NB4 (cell line): ENCODE results near the gene CTNNA2.

Experiments
- DNase-seq: peaks from one replicate; pipeline ENCODE4 v3.0.0; 2010; ENCODE audit warnings: low read depth
- H3K4me3 ChIP-seq: one replicate; pipeline ENCODE4 v1.5.1; 2011; ENCODE audit warnings: mild to moderate bottlenecking, low read depth, low read length, moderate library complexity
- MYC ChIP-seq: IDR thresholded peaks from 2 replicates; pipeline ENCODE4 v1.6.1; 2011; ENCODE audit warnings: low read depth, low read length
- POLR2A ChIP-seq: IDR thresholded peaks from 2 replicates; pipeline ENCODE4 v1.6.1; 2011; ENCODE audit warnings: mild to moderate bottlenecking; ENCODE audit not compliant: insufficient read length; ENCODE audit errors: extremely low read depth
- TF ChIP-seq, protein P1 (sequence below): IDR thresholded peaks from 2 replicates; pipeline ENCODE4 v1.6.1; 2011; ENCODE audit warnings: low read depth, low read length
- TF ChIP-seq, protein P2 (sequence below): IDR thresholded peaks from one replicate; pipeline ENCODE4 v1.5.1; 2012; ENCODE audit warnings: low read depth, low read length

Gene CTNNA2

DNA sequence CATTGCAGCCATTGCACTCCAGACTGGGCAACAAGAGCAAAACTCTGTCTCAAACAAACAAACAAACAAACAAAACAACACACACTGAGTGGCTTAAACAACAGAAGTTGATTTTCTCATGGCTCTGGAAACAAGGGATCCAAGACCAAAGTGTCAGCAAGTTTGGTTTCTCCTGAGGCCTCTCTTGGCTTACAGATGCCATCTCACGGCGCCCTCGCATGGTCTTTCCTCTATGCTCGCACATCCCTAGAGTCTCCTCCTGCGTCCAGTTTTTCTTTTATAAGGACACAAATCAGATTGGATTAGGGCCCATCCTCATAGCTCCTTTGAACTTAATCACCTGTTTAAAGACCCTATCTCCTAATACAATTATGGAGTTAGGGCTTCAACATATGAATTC lies 925.1 kb downstream of the CTNNA2 start:
- no peak overlapping the region for H3K4me3 ChIP-seq
- no peak for DNase-seq
- TF ChIP-seq, protein P1, sequence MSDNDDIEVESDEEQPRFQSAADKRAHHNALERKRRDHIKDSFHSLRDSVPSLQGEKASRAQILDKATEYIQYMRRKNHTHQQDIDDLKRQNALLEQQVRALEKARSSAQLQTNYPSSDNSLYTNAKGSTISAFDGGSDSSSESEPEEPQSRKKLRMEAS: no peak

DNA sequence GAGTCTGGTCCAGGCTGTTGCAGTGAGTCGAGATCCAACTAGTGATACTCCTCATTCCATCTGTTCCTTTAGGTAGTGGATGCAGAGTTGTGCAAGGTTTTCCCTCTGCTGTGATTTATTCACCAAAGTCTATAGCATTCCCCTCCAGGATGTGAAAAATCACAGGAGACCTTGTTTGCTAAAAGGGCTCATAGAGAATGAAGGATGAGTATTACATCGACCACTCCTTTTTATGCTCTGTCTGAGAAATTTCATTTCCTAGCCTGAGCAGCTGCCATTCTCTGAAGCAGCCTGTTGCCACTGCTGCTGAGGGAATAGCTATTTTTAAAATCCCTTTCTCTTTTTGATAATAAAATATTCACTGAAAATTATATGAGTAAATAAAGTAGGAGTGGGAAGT lies 925.8 kb downstream of the CTNNA2 start:
- no peak for TF ChIP-seq POLR2A
- TF ChIP-seq, protein P2, sequence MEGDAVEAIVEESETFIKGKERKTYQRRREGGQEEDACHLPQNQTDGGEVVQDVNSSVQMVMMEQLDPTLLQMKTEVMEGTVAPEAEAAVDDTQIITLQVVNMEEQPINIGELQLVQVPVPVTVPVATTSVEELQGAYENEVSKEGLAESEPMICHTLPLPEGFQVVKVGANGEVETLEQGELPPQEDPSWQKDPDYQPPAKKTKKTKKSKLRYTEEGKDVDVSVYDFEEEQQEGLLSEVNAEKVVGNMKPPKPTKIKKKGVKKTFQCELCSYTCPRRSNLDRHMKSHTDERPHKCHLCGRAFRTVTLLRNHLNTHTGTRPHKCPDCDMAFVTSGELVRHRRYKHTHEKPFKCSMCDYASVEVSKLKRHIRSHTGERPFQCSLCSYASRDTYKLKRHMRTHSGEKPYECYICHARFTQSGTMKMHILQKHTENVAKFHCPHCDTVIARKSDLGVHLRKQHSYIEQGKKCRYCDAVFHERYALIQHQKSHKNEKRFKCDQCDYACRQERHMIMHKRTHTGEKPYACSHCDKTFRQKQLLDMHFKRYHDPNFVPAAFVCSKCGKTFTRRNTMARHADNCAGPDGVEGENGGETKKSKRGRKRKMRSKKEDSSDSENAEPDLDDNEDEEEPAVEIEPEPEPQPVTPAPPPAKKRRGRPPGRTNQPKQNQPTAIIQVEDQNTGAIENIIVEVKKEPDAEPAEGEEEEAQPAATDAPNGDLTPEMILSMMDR: no peak
- TF ChIP-seq, protein P1: no peak
- no peak for TF ChIP-seq MYC
- no peak for DNase-seq
- H3K4me3 ChIP-seq: no peak overlapping the region

DNA sequence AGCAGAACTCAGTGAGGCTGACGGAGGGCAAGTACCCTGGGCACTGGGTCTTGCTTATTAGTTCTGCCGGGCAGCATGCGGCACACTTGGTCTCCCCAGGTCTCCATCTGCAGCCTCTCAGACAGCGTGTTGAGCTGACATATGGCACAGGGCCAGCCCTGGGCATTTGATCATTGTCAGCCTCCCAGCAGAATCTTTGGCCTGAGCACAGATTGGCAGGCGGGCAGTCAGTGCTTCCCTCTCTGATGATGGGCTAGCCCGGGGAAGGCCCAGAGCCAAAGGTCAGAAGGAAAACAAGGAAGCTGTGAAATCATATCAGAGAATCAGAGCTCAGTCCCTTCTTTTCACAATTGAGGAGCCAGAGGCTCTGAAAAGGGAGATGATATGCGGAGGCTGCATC lies 941.8 kb downstream of the CTNNA2 start:
- DNase-seq: no peak
- no peak overlapping the region for H3K4me3 ChIP-seq
- TF ChIP-seq POLR2A (no peak), MYC (no peak)
- TF ChIP-seq, protein P1: no peak
- TF ChIP-seq, protein P2: no peak

DNA sequence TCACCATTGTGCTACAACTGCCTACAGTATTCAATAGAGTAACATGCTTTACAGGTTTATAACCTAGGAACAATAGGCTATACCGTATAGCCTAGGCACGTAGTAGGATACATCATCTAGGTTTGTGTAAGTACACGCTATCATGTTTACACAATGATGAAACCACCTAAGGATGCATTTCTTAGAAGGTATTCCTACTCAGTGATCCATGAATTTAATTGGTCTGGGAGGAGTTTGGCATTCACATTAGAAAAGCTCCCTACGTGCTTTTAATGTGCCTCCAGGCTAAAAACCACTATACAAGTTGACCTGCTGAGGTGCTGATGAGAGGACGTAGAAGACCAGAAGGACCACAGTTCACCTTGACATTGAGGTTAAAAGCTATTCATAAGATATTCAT lies 946.2 kb downstream of the CTNNA2 start:
- no peak for DNase-seq
- H3K4me3 ChIP-seq: no peak overlapping the region

DNA sequence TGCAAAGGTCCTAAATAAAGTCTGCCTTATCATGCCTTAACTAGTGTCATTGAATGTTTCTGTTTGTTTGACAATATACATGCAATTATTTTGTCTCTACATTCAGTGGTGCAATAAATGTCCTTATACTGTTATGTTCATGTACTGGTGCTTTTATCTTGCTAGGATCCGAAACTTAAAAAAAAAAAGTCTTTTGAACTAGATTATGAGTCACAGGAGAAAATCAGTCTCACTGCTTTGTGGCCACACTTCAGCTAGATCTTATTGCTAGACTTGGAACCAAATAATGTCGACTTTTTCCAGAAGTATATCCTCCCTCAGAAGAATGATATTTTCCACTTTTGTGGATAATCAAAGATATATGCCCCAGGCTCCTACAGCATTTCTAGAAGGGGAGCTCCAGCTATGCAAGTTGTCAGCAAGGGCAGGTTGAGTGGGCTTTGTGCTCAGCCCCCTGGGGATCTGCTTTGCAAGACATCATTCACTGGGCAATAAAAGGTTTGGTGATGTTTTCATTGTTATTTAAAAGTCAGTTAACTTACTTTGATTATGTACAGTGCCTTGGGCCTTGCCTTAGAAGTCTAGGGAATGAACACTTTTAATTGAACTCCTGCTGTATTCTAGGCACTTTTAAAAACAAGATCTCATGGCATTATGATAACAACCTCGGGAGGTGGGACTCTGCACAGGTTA lies 948.8 kb downstream of the CTNNA2 start:
- no peak overlapping the region for H3K4me3 ChIP-seq
- TF ChIP-seq MYC: no peak
- TF ChIP-seq, protein P1: no peak
- no peak for DNase-seq

More for the DNA sequence above, 946.2 kb downstream of the CTNNA2 start:
- TF ChIP-seq, protein P2: no peak
- TF ChIP-seq, protein P1: no peak

DNA sequence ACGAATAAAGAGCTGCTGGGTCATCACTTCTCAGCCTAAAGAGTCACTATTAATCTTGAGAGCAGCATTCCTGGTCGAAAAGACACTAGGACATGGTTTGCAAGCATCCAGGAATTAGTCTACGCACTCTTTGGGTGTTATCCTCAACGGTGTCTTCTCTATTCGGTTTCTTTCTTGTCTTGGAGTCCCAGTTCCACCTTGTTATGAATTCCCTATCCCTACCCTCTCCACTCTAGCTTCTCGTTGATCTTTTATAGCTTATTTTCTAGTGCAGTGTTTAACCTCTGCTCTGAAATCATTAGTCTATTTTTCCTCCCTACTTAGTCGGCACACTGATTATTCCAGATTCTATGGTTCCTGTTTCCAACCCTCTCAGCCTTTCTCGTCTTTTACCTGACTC lies 949.8 kb downstream of the CTNNA2 start:
- TF ChIP-seq MYC (no peak), POLR2A (no peak)
- TF ChIP-seq, protein P1: no peak
- TF ChIP-seq, protein P2: no peak
- no peak for DNase-seq

More for the DNA sequence above, 949.8 kb downstream of the CTNNA2 start:
- H3K4me3 ChIP-seq: no peak overlapping the region
